ENCODE data around the gene MYO1E. TPM values are rescaled to one million over a fixed set of nuclear protein-coding genes. Genes with fewer than 3 reads are reported as not detected.
A peak's percentile ranks its signal among the peaks of the same experiment; 100 is the strongest.

The MYO1E gene
- total RNA-seq, 6 experiments from 2014 or later = 108 to 142 (median 115) TPM

DNA sequence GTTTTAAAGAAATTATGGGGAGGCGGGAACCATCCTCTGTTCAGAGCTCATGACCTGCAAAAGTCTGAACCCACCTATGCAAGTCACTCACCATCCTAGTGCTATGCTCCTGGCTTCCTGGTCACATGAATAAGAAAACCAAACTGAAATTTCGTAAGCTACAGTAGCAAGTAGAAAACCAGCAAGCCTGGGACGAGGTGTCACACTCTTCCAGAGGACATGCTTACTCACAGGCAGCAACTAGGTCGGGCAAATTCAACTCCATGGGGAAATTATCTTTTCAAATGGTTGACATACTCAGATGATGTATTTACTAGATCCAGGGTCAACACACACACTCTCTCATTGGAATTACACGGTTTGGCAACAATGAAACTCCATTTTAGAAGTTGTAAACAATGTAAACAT, 134.7 kb downstream of the MYO1E start:
- Mint-ChIP-seq H3K4me1 (ENCODE audit: low read depth) (peaks cover 26% of the 10 kb centered on the region), H3K9me3 (no peaks in the 10 kb centered on the region), H3K27ac (no peak overlapping the region), H3K27me3 (ENCODE audit: insufficient read depth) (no peaks in the 10 kb centered on the region; the same call in 1 of the 2 replicates), H3K4me3 (no peak overlapping the region), H3K36me3 (ENCODE audit: low read depth) (peaks cover 36% of the 10 kb centered on the region)
- no peak for TF ChIP-seq CTCF (IDR thresholded peaks at IDR 0.05)
- DNase-seq = no peak

DNA sequence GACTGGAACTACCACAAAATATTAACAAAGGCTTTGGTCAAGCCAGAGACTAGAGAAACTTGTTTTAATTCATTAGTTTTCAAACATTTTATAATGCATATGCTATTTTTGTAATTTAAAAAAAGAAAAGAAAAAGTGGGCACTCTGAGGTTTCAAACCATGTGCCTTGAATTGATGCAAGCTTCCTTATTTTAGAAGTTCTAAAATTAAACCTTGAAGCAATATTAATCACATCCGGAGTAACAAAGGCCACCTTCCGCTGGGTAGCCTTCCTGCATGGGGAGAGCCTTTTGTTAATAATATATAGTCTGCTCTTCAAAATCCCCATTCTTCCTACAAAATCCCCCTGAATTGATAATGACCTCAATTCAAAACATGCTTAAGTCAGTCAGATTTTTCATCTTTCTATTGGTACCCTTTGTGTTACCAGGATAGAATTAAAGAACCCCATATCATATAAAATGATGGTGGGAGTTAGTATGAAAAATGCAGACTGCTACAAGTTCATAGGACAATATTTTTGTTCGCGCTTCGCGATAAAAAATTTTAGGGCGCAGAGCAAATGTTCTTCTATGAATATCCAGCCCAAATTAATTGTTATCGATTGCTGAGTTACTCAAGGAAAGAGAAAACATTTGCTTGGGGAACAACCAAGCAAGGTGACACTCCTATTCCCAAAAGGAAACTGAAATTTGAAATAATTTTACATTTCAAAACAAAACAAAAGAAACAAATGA, 135.4 kb downstream of the MYO1E start:
- no peaks in the 10 kb centered on the region; the same call in 1 of the 2 replicates for H3K27me3 Mint-ChIP-seq (ENCODE audit: insufficient read depth)
- H3K4me1 Mint-ChIP-seq (ENCODE audit: low read depth) = peaks cover 26% of the 10 kb centered on the region
- H3K9me3 Mint-ChIP-seq = no peaks in the 10 kb centered on the region
- H3K36me3 Mint-ChIP-seq (ENCODE audit: low read depth) = peaks cover 30% of the 10 kb centered on the region
- DNase-seq = no peak
- H3K27ac Mint-ChIP-seq = no peak overlapping the region
- no peak for TF ChIP-seq CTCF (IDR thresholded peaks at IDR 0.05)
- no peak overlapping the region for H3K4me3 Mint-ChIP-seq

- no peak for TF ChIP-seq CTCF (IDR thresholded peaks at IDR 0.05)
- Mint-ChIP-seq H3K27ac (peak overlapping the region; percentile 47; the same call in 1 of the 2 replicates), H3K4me1 (ENCODE audit: low read depth) (peaks cover 29% of the 10 kb centered on the region), H3K36me3 (ENCODE audit: low read depth) (peaks cover 32% of the 10 kb centered on the region), H3K27me3 (ENCODE audit: insufficient read depth) (no peaks in the 10 kb centered on the region; the same call in 1 of the 2 replicates), H3K4me3 (no peak overlapping the region), H3K9me3 (no peaks in the 10 kb centered on the region)
- DNase-seq = no peak
Observed at GRCh38 chr15:59236394-59236793, 136.3 kb downstream of the MYO1E start.

- Mint-ChIP-seq H3K4me1 (ENCODE audit: low read depth) (peaks cover 32% of the 10 kb centered on the region), H3K27me3 (ENCODE audit: insufficient read depth) (no peaks in the 10 kb centered on the region), H3K27ac (peak overlapping the region; percentile 72), H3K9me3 (no peaks in the 10 kb centered on the region), H3K36me3 (ENCODE audit: low read depth) (peaks cover 37% of the 10 kb centered on the region), H3K4me3 (peak overlapping the region; percentile 45)
- DNase-seq = peak; percentile 91
- TF ChIP-seq CTCF (IDR thresholded peaks at IDR 0.05) = no peak
Observed at GRCh38 chr15:59232476-59232875, 140.2 kb downstream of the MYO1E start.

DNA sequence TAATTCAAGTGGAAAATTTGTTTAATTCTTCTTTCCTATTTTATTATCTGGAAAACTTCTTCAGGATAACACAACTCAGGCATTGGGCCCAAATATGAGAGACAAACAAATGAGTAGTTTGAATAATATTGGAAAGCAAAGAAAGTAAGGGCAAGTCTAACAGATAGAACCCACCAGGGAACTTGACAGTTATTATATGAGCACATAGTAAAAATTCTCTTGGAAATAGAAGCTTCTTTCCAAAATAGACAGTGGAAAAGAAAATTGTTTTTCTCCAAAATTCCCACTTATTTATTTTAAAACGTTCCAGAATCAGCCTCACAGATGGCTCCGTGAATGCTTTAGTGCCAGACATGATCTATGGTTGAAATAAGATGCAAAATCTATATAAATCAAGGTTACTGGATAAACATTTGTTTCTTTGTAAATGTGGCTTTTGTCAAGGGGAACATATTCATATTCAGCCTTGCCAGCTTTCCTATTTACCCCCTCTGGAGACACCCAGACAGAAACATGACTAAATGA, 142.1 kb downstream of the MYO1E start:
- no peak for TF ChIP-seq CTCF (IDR thresholded peaks at IDR 0.05)
- Mint-ChIP-seq H3K4me1 (ENCODE audit: low read depth) (peaks cover 33% of the 10 kb centered on the region), H3K27ac (no peak overlapping the region), H3K4me3 (no peak overlapping the region), H3K36me3 (ENCODE audit: low read depth) (peaks cover 39% of the 10 kb centered on the region), H3K27me3 (ENCODE audit: insufficient read depth) (peaks cover 2% of the 10 kb centered on the region), H3K9me3 (peaks cover 4% of the 10 kb centered on the region; the same call in 1 of the 2 replicates)
- no peak for DNase-seq
